OCI-M2 (cell line): ENCODE results near the gene MTNR1B.

Experiments
- DNase-seq: peaks from one replicate; lab custom pipeline; 2025; ENCODE audit not compliant: unreplicated experiment; lab: John Stamatoyannopoulos, UW

MTNR1B gene

DNA sequence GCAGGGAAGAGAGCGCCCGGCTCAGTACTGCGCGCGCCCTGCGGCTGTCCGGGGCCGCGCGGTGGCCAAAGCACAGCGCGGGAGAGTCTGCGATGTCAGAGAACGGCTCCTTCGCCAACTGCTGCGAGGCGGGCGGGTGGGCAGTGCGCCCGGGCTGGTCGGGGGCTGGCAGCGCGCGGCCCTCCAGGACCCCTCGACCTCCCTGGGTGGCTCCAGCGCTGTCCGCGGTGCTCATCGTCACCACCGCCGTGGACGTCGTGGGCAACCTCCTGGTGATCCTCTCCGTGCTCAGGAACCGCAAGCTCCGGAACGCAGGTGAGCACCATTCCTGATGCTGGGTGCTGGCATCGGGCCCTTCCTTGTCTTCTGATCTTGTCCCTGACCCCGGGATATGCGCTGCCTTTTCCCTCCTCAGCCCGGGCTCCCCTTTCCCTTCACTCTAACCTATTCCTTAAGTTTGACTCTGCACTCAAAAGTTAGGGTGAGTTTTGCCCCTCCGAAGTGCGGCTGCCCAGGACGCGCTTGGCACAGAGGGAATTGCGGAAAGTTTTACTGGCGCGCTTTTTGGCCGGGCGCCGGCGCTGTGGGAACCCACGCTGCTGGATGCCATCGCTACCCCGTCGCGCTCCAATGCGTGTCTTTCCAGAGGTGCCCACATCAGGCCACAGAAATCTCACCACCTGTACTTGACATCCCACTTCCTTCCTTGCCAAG lies at the start of gene MTNR1B:
MTNR1B (plus strand) TSS at position 18 of the 714 bp plus-strand sequence; CDS start at position 93, 75 bp downstream.
- no peak for DNase-seq

DNA sequence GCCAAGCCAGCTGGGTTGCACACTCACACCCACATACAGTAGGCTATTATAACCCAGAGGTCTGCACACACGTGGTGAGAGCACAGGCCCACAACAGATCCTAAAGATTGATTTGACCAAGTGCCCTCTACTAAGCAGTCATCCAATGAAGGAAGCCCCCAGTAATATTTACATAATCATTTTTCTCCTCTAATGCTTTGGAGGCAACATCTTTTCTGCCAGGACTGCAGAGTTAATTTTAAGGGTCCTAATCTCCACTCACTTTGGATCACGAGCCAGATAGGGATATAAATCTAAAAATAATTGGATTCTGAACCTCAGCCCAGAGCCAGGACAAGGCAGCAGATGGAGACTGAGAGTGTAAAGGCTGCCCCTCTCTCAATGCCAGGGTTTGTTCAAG lies 49.1 kb upstream of the MTNR1B start:
- no peak for DNase-seq

DNA sequence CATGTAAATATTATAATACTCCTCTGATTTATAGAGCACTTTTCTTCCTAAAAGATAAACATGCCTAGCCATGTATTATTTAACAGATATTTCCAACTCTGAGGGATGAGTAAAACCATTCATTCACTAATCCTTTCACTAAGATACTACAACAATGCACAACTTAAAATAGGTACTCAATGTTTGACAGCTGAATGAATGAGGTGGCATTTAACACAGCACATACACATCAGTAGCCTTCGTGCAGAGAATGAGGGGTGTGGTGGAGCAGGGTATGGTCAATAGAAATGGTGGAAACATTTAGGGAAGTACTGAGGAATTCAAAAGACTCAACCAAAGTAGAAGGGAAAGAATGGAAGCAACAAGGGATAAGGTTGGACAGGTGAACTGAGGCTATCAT lies 46.7 kb upstream of the MTNR1B start:
- DNase-seq: no peak

DNA sequence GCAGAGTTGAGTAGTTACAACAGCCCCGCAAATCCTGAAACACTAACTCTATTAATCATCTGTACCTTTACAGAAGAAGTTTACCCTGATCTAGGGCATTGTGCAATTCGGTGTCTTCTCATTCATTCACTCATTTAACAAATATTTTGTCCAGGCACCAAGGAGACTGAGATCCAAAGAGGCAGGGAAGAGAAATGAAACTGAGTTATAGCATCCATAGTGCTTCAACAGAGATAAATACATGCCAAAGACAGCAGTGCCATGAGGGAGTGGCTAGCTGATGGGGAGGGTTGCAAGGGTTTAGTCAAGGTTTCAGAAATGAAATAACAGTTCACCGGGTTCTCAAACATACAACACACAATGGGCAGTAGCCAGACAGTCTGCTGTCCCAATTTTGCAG lies 40.2 kb upstream of the MTNR1B start:
- no peak for DNase-seq

DNA sequence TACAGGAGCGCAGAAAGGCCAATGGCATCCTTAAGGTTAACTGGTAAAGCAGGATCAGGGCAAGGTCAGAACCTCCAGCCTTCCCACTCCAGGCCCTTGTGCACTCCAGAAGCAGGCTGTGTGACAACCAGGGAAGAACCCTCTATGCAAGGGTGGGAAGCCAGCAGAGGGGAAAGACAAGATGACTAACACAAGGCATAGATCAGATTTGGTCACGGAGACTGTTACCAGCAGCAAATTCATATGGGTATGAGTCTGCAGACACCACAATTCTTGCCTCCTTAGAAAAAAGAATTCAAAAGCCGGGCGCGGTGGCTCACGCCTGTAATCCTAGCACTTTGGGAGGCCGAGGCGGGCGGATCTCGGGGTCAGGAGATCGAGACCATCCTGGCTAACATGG lies 39.8 kb upstream of the MTNR1B start:
- no peak for DNase-seq

DNA sequence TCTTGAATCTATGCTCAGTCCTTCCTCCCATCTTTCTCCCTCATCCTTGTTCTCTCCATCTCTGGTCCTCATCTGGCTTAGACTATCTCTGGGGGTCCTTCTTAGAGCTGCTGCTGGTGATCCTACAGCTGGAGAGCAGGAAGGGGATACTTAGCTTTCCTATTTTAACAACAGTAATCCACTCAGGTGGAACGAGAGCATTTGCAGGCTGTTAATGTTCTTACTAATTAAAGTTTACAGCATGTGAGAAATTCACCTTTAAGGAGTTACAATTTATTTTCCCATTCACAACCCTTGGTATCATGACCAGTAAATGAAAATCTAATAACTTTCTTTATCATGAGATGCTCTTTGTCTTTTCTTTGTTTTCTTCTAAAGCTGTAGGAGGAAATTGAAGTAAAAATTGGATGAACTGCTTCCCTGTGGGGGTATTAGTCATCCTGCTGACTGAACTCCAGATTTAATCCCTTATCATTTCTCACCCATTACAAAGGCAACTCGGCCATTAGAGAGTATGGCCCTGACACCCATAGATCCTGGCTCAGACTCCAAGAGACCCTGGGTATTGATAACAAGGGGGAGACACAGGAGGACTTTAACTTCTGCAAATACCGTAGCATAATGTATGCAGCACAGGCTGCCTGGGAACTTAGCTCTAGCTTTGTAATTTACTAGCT lies 37.6 kb upstream of the MTNR1B start:
- DNase-seq: no peak

DNA sequence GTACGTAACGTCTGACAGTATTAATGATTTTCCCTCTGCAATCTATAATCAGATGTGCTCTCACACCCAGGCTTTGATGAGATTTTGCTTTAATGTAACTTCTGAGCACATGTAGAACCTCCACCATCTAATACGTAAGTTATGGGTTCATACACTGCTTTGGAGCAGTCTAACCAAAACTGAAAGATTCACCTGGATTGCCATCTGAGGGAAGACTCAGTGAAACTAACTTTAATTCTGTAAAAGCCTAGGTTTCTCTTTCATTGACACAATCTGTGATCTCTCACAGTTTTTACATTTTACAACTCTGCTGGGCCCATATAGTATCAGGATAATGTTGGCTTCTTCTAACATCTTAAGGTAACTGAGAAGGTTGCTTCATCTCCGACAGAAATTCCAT lies 30.1 kb upstream of the MTNR1B start:
- DNase-seq: no peak

DNA sequence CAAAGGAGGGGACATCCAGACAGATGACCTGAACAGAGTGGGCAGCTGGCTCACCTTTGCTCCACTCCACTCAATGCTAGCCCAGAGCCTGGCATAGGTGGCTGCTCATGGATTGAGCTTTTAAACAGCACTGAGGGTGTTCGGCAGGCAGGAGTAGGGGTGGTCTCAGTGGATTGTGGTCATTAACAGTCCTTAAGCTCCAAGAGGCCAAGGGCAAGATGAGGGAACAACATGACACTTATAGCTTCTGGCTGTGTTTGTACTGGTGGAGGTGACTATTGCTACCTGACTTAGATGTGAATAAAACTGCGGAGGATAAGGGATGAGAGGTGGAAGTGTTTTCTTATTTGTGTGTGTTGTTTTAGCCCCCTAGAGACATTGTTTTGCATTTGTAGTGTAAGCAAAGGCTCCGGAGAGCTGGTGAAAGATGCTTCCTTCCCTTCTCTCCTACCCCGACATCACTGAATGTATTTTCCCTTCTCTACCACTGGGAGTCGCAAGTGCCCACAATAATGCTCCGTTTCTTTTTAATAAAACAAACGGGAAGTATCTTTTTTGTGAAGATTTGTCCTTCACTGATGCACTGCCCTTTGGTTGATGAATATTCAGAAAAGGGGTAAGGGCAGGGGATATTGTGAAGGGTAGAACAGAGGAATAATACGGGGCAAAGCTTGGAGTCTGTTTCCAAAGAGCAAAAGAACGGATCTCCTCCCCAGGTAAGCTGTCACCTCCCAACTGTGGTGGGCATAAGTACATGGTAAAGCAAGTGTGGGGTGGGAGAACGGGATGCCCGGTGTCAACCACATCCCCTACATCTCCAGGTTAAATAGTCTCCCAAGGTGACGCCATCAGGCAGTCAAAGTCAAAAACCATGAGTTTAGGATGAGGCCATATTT lies 27.5 kb upstream of the MTNR1B start:
- no peak for DNase-seq

DNA sequence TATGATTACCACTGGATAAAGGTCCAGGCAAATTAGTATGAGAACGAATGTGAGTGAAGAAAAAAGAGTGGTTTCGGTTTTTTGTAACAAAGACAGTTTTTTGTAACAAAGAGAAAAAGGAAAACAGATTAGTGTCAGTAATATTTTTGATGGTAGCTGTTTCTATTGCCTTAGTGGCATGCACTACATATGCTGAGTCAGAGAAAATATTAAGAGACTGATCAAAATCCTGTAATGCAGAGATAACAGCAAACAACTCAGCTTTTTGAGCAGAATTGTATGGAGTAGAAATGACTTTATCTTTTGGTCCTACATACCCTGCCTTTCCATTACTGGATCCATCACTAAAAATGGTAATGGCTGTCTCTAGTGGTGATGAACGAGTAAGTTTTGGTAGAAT lies 22.7 kb upstream of the MTNR1B start:
- DNase-seq: no peak

DNA sequence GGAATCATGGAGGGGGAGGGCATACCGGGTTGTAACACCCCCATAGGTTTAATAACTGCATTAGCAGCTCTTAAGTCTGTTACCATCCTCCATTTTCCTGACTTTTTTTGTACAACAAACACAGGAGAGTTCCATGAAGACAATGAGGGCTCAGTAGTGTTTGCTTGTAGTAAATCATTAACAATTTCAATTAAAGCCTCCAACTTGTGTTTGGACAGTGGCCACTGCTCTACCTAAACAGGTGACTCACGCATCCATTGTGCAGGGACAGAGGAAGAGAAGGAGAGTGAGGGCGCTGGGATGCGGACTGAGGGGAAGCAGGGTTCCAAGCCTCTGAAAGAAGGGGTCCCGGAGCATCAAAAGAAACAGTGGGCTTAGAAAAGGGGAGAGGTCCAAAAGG lies 21.3 kb upstream of the MTNR1B start:
- no peak for DNase-seq

DNA sequence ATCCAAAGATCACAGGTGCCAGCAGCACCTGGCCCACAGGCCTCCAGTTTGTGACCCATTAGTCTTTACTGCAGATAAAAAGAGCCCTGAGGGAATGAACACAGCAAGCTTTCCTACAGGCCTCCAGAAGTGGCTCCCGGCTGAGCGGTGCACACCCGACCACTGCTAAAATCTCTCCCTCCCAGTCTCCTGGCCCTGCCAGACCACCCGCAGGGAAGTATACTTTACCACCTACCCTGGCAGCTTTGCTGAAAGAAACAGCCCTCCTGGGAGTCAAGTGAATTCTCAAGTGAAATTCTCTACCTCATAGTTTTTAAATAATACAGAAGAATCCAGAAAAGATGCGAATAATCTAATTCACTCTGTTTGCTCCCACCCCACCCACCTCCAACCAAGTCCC lies 15.4 kb upstream of the MTNR1B start:
- DNase-seq: no peak

DNA sequence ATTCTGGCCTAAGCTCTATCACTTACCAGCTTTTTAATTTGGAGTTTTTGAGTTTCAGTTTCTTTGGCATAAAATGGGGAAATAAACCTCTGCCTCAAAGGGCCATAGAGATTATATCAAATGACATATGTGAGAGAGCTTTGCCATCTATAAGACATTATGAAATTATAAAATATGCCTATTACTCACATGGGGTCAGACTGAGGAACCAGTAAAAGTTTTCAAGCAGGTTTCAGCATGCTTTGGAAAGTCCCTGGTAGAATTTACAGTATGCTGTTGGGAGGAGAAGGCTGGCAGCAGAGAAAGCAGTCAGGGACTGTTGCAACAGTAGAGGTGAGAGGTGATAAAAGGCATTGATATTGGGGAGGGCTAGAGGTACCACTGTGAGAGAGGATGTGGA lies 13.6 kb upstream of the MTNR1B start:
- no peak for DNase-seq

DNA sequence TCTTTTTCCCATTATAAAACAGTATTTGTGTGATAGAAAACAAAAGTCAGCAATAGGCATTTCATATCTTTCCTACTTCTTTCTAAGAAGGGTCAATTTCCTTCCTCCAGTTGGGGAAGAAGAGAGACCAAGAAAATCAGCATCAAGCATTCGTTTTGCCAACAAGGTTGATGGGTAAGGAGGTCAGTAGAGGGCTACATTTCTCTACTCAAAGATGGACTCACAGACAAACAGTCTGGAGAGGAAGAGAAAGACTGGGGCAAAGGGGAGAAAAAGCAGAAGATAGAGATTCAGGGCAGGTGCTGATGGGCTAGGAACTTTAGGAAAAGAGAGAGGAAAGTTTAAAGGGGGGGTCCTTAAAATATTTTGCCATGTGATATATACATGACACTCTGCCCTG lies 8.6 kb upstream of the MTNR1B start:
- no peak for DNase-seq

DNA sequence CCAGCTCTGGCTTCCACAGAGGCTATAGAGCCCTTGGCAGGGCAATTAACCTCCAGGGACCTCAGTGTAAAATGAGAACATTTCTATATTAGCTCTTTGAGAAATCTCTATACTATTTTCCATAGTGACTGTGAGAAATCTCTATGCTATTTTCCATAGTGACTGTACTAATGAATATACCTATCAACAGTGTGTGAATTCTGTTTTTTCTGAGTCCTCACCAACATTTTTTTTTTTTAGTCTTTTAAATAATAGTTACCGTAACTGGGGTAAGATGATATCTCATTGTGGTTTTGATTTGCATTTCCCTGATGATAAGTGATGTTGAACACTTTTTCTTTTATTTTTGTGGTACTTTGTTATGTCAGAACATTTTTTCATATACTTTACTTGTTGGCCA lies 7.0 kb upstream of the MTNR1B start:
- no peak for DNase-seq

DNA sequence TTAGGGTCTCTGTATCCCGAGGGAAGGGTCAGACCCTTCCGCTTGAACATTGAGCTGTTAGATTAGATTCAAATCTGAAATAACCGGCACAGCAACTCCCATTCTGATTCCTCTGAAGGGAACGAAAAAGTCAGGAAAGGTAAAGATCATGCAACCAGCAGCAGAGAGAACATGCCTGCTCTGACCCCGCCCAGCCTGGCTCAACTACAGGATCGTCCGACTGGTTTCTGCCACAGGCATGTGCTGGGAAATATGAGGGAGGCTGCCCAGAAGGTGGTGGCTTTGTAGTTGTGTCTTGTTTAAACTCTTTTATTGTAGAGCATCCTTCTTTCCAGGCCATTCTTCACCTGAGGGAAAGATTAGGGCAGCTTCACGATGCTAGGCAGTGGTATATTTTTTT lies 5.0 kb upstream of the MTNR1B start:
- no peak for DNase-seq

DNA sequence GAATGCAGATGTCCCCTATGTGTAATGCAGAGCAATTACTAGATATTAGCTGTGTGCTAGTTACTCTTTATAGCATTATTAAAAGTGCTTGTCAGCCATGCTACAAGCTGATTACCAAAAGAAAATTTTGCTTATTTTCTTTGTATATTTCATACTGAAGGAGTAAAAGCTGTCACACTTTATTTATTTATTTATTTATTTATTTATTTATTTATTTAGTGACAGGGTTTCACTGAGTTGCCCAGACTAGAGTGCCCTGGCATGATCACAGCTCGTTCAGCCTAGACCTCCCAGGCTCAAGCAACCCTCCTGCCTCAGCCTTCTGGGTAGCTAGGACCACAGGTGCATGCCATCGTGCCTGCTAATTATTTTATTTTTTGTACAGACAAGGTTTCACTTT lies 4.3 kb upstream of the MTNR1B start:
- no peak for DNase-seq

DNA sequence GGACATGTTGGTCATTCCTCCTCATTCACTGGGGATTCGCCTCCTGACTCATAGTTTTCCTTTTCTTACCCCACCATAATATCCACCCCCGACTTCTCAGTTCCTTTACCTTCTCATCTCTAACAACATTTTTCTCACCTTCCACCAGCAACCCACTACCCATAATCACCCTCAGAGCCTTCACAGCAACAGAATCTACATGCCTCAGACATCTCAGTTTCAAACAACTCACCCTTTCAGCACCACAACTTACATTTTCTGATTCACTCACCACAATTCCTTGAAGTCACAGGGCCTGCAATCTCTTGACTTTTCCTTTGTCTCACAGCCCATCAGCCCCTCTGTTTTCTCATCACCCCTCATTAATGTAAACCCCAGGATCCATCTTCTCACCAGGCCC lies 2.3 kb upstream of the MTNR1B start:
- no peak for DNase-seq

DNA sequence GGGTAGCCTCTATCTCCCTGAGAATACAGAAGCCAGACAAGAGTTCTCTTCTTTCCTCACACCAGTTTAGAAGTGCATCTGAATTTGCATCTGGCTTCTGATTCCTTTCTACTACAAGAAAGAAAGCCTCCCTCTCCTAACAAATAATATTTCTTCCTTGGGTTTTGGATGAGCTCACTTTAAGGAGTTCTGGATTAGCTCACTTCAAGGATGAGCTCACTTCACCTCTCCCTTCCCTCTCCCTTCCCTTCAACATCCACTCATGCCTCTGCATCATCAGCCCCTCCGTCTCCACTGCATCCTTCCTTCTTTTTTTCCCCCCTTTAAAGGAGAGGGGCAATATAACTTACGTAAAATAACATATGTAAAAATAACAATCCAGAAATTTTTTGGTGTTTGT lies 1.6 kb upstream of the MTNR1B start:
- no peak for DNase-seq

DNA sequence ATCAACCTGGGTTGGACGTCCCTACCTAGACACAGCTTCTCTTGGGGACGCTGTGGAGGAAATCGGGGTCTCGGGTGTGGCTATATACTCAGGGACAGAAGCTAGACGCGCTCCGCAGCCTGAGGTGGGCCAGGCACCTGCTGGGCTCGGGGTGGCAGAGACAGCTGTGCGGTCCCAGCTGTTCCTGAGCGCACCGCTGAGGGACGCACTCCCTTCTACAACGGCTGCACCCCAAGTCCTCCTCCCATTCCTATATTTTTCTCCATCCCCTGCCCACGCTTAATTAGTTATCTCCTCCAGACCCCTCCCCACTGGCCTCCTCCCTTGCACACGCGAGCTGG lies 188 bp upstream of the MTNR1B start:
- DNase-seq: no peak

DNA sequence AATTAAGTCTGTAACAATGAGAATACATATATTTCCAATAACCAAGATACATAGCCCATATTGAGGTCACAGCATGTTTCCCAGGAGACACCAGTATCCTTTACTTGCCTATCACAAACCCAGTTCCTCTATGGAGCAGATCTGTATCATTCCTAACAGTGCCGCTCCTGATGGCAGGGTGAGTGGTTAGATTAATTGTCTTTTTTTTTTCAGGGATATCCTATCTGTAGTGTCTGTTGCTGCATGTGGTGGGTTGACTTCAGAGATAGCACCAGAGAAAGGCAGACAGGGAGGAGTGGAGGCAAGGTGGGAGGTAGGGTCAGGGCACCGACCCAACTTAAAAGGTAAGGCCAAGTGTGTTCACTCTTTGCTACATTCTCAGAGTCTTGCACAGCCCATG lies 2.8 kb downstream of the MTNR1B start:
- no peak for DNase-seq

DNA sequence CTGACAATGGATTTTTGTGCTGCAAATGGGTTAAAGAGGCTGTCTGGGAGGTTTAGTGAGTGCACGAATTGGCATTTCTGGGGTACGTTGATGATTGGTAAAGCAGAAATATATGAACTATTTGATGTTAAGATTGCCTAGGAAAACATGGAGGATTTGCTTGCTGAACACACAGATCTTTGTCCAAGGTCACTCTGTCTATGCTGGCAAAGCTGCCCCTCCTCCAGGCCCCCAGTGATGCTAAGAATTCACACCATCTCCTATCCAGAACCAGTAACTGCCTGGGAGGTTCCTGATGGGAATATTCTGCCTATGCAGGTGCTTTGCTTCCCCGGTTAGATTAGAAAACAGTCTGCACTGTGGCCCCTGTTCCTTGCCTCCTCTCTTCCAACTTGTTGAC lies 5.8 kb downstream of the MTNR1B start:
- no peak for DNase-seq

DNA sequence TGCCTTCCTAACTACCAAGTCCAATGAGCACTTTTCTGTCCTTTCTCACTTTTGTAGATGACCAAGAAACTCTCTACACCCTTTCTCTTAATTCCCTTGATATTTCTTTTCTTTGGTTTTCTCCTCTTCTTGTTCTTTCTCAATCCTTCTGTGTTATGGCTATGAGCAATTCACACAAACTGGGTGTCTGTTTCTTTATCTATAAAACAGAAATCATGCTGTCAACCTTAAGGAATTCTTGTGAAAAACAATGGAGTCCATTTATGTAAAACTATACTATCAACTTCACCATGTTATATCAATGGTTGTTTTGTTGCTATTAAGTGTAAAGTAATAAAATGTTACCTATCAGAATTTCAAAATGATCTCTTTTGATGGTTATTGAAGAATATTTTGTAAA lies 7.2 kb downstream of the MTNR1B start:
- no peak for DNase-seq
